Activated CD4-positive, alpha-beta T cell treated with anti-CD3 and anti-CD28 coated beads for 4 hours (primary cell): ENCODE measurements around the gene CD36.
"Not testable (repeated sequence)": the region's sequence is repeated elsewhere in the genome, so short reads cannot be mapped to it uniquely, and the experiment has no call there.

Source experiments
- DNase-seq, 2 donors: peaks; one replicate each; pipeline ENCODE4 v3.0.0-alpha.2; 2020

The CD36 gene

GRCh38 chr7:80656029-80656428 is 17.6 kb downstream of the CD36 start:
- DNase-seq, result no peak

- no peak for DNase-seq
Observed at GRCh38 chr7:80659120-80660055, 20.9 kb downstream of the CD36 start.

GRCh38 chr7:80660939-80661338 is 22.5 kb downstream of the CD36 start:
- no peak for DNase-seq

GRCh38 chr7:80661729-80662128 is 23.3 kb downstream of the CD36 start:
- no peak for DNase-seq

GRCh38 chr7:80662252-80662651 is 23.8 kb downstream of the CD36 start:
- no peak for DNase-seq

GRCh38 chr7:80665526-80665925 is 27.1 kb downstream of the CD36 start:
- no peak for DNase-seq

GRCh38 chr7:80666376-80666775 is 27.9 kb downstream of the CD36 start:
- DNase-seq, result no peak

GRCh38 chr7:80669367-80669766 is 30.9 kb downstream of the CD36 start:
- DNase-seq, result not testable (repeated sequence)

GRCh38 chr7:80671744-80672143 is 33.3 kb downstream of the CD36 start:
- no peak for DNase-seq

- no peak for DNase-seq
Observed at GRCh38 chr7:80675090-80675489, 36.6 kb downstream of the CD36 start.

- DNase-seq, result no peak
Observed at GRCh38 chr7:80676404-80676803, 38.0 kb downstream of the CD36 start.

- DNase-seq, result no peak
Observed at GRCh38 chr7:80677629-80678028, 39.2 kb downstream of the CD36 start.

GRCh38 chr7:80678707-80679106 is 40.3 kb downstream of the CD36 start:
- DNase-seq, result no peak

GRCh38 chr7:80679921-80680907 is 41.8 kb downstream of the CD36 start:
- no peak for DNase-seq

- no peak for DNase-seq
Observed at GRCh38 chr7:80681272-80681885, 42.9 kb downstream of the CD36 start.

GRCh38 chr7:80682744-80683143 is 44.3 kb downstream of the CD36 start:
- DNase-seq, result no peak

GRCh38 chr7:80686576-80686975 is 48.1 kb downstream of the CD36 start:
- DNase-seq, result no peak

GRCh38 chr7:80699045-80699638 is 60.7 kb downstream of the CD36 start:
- no peak for DNase-seq

GRCh38 chr7:80699721-80700256 is 61.3 kb downstream of the CD36 start:
- DNase-seq, result no peak

- no peak for DNase-seq
Observed at GRCh38 chr7:80703272-80703671, 64.8 kb downstream of the CD36 start.

GRCh38 chr7:80705130-80705781 is 66.8 kb downstream of the CD36 start:
- DNase-seq, result no peak

- no peak for DNase-seq
Observed at GRCh38 chr7:80707318-80707717, 68.9 kb downstream of the CD36 start.
